Upper lobe of left lung (tissue), 4 donors: Measurements from ENCODE around the gene RAB11FIP2.

ENCODE experiments used
- EP300 ChIP-seq, 4 donors: sonication (generic); formaldehyde crosslinking; IDR thresholded peaks; one replicate each; pipeline ENCODE4 v1.5.1; 2017; ENCODE audit warnings: antibody characterized with exemption in 4 of 4, control low read depth in 2 of 4
- POLR2AphosphoS5 ChIP-seq, 2 donors: sonication (generic); formaldehyde crosslinking; IDR thresholded peaks; one replicate each; pipeline ENCODE4 v1.5.1; 2017; ENCODE audit warnings: antibody characterized with exemption in 2 of 2
- TF ChIP-seq, protein P1 (sequence below), 6 experiments: fragments of 450-650 bp in 4 of 6; fragments of 200-600 bp in 2 of 6; sonication (generic) in 2 of 6; IDR thresholded peaks; one replicate each; pipeline ENCODE4 v1.5.1; 2016 to 2019; ENCODE audit warnings: antibody characterized with exemption in 6 of 6

GRCh38 chr10:118042336-118042735 is 4.4 kb downstream of the RAB11FIP2 start:
- TF ChIP-seq, protein P1, sequence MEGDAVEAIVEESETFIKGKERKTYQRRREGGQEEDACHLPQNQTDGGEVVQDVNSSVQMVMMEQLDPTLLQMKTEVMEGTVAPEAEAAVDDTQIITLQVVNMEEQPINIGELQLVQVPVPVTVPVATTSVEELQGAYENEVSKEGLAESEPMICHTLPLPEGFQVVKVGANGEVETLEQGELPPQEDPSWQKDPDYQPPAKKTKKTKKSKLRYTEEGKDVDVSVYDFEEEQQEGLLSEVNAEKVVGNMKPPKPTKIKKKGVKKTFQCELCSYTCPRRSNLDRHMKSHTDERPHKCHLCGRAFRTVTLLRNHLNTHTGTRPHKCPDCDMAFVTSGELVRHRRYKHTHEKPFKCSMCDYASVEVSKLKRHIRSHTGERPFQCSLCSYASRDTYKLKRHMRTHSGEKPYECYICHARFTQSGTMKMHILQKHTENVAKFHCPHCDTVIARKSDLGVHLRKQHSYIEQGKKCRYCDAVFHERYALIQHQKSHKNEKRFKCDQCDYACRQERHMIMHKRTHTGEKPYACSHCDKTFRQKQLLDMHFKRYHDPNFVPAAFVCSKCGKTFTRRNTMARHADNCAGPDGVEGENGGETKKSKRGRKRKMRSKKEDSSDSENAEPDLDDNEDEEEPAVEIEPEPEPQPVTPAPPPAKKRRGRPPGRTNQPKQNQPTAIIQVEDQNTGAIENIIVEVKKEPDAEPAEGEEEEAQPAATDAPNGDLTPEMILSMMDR (IDR thresholded peaks at IDR 0.05), result no peak
- TF ChIP-seq POLR2AphosphoS5 (IDR thresholded peaks at IDR 0.05) (no peak), EP300 (IDR thresholded peaks at IDR 0.05) (no peak)
